Smooth muscle cell (in vitro differentiated cells): ENCODE results near the gene CCDC197. TPM values are rescaled to one million over a fixed set of nuclear protein-coding genes. Genes with fewer than 3 reads are reported as not detected.
A peak's percentile ranks its signal among the peaks of the same experiment; 100 is the strongest.

ENCODE experiments used
- DNase-seq: peaks from one replicate; lab custom pipeline; 2025; ENCODE audit not compliant: unreplicated experiment; lab: John Stamatoyannopoulos, UW
- H2AFZ ChIP-seq: fragments of 200-600 bp; sonication (generic); 2 replicates; pipeline ENCODE4 v1.6.0; 2016; ENCODE audit warnings: antibody characterized with exemption, low read depth, mild to moderate bottlenecking
- H3F3A ChIP-seq: fragments of 200-600 bp; sonication (generic); 2 replicates; pipeline ENCODE4 v1.6.0; 2017; ENCODE audit warnings: antibody characterized with exemption, low read depth
- H3K27ac ChIP-seq: fragments of 200-600 bp; sonication (generic); 2 replicates; pipeline ENCODE4 v1.5.1; 2016; ENCODE audit warnings: low read depth, mild to moderate bottlenecking
- H3K27me3 ChIP-seq: fragments of 200-600 bp; sonication (generic); 2 replicates; pipeline ENCODE4 v1.6.1; 2016; ENCODE audit warnings: low read depth, mild to moderate bottlenecking
- H3K36me3 ChIP-seq: fragments of 200-600 bp; sonication (generic); 2 replicates; pipeline ENCODE4 v1.5.1; 2016; ENCODE audit warnings: low read depth
- H3K4me1 ChIP-seq: fragments of 200-600 bp; sonication (generic); 2 replicates; pipeline ENCODE4 v1.5.1; 2016; ENCODE audit warnings: low read depth
- H3K4me2 ChIP-seq: fragments of 200-600 bp; sonication (generic); 2 replicates; pipeline ENCODE4 v1.6.0; 2016; ENCODE audit warnings: mild to moderate bottlenecking
- H3K4me3 ChIP-seq: fragments of 200-600 bp; sonication (generic); 2 replicates; pipeline ENCODE4 v1.5.1; 2016; ENCODE audit warnings: mild to moderate bottlenecking
- H3K79me2 ChIP-seq: fragments of 200-600 bp; sonication (generic); 2 replicates; pipeline ENCODE4 v1.6.0; 2016; ENCODE audit warnings: low read depth, mild to moderate bottlenecking
- H3K9ac ChIP-seq: fragments of 200-600 bp; sonication (generic); 2 replicates; pipeline ENCODE4 v1.6.0; 2016; ENCODE audit warnings: low read depth
- H3K9me3 ChIP-seq: fragments of 200-600 bp; sonication (generic); replicated peaks from 2 replicates; pipeline ENCODE4 v1.5.1; 2016; ENCODE audit warnings: low read depth
- H4K20me1 ChIP-seq: fragments of 200-600 bp; sonication (generic); 2 replicates; pipeline ENCODE4 v1.6.0; 2016; ENCODE audit warnings: low read depth
- CTCF ChIP-seq: fragments of 200-600 bp; sonication (generic); IDR thresholded peaks from 2 replicates; pipeline ENCODE4 v1.5.1; 2017; ENCODE audit warnings: borderline replicate concordance, mild to moderate bottlenecking, antibody characterized with exemption; ENCODE audit not compliant: insufficient read depth, poor library complexity, severe bottlenecking
- WGBS: methylation state at CpG from one replicate; pipeline ENCODE4 v1.1.7; 2016; ENCODE audit warnings: low lambda C conversion rate; 5-methylcytosine and 5-hydroxymethylcytosine counted together
- polyA plus RNA-seq: library from polyadenylated mRNA; unstranded; fragments of >200 nt; fragmentation: Nextera tagmentation; extraction: Ambion mirVana; gene quantifications from 2 replicates; pipeline ENCODE4 v1.2.1, GENCODE V29; 2016
- total RNA-seq: library from RNA; depleted of rRNA; stranded (reverse); fragments of >200 nt; gene quantifications from 2 replicates; pipeline ENCODE4 v1.2.3, GENCODE V29; 2014

The CCDC197 gene
- total and polyA plus RNA-seq, 2 experiments from 2014 or later, result not detected

GRCh38 chr14:94024549-94024948, 27.4 kb downstream of the CCDC197 start:
- Histone ChIP-seq H3K27ac (no peak overlapping the region), H3K9ac (no peak overlapping the region), H3K9me3 (no peaks in the 10 kb centered on the region), H3K4me1 (peaks cover 20% of the 10 kb centered on the region), H3F3A (no peaks in the 10 kb centered on the region), H3K27me3 (no peaks in the 10 kb centered on the region), H2AFZ (no peak overlapping the region), H3K4me2 (no peak overlapping the region), H4K20me1 (no peaks in the 10 kb centered on the region), H3K79me2 (no peaks in the 10 kb centered on the region), H3K4me3 (no peak overlapping the region), H3K36me3 (no peaks in the 10 kb centered on the region)
- no peak for DNase-seq
- no peak for TF ChIP-seq CTCF
- WGBS, result 100% methylated on average over 2 of the region's 2 CpGs

GRCh38 chr14:94025720-94026119, 28.6 kb downstream of the CCDC197 start:
- H3K27ac ChIP-seq, result no peak overlapping the region
- WGBS, result 55% methylated on average over 6 of the region's 6 CpGs
- no peak overlapping the region for H2AFZ ChIP-seq
- TF ChIP-seq CTCF, result no peak
- no peaks in the 10 kb centered on the region for H3K9me3 ChIP-seq
- H3K4me2 ChIP-seq, result peak overlapping the region; percentile 85
- no peaks in the 10 kb centered on the region for H3K27me3 ChIP-seq
- H3K4me1 ChIP-seq, result peaks cover 20% of the 10 kb centered on the region
- H3K4me3 ChIP-seq, result peak overlapping the region; percentile 59
- no peaks in the 10 kb centered on the region for H3K79me2 ChIP-seq
- no peaks in the 10 kb centered on the region for H3K36me3 ChIP-seq
- no peaks in the 10 kb centered on the region for H3F3A ChIP-seq
- DNase-seq, result no peak
- no peaks in the 10 kb centered on the region for H4K20me1 ChIP-seq
- H3K9ac ChIP-seq, result no peak overlapping the region

GRCh38 chr14:94026173-94026888, 29.2 kb downstream of the CCDC197 start, which contains the start of gene OTUB2:
Gene OTUB2, plus strand, starts transcription at chr14:94026340. Its CDS starts 198 bp downstream, at chr14:94026538.
- peak; percentile 73 for DNase-seq
- Histone ChIP-seq H3K4me1 (peaks cover 20% of the 10 kb centered on the region), H3K27me3 (no peaks in the 10 kb centered on the region), H3K27ac (no peak within 1 kb of the TSS), H2AFZ (peak within 1 kb of the TSS; percentile 6), H4K20me1 (no peaks in the 10 kb centered on the region), H3K9ac (peak within 1 kb of the TSS; percentile 25), H3F3A (no peaks in the 10 kb centered on the region), H3K4me3 (peak within 1 kb of the TSS; percentile 59), H3K9me3 (no peaks in the 10 kb centered on the region), H3K4me2 (peak within 1 kb of the TSS; percentile 85), H3K79me2 (no peaks in the 10 kb centered on the region), H3K36me3 (no peaks in the 10 kb centered on the region)
- WGBS, result 1% methylated on average over 49 of the region's 74 CpGs
- TF ChIP-seq CTCF, result no peak
